T-helper 2 cell treated with Interferon-gamma antibody and Interleukin-4, amounts not matched to agents 100 ng/mL and 5 ng/mL, for 36 hours (primary cell): ENCODE measurements around the gene LAMA1. TPM values are rescaled to one million over a fixed set of nuclear protein-coding genes. Genes with fewer than 3 reads are reported as not detected.

ENCODE experiments used
- intact Hi-C: fragments of 100-400 bp; cut with micrococcal nuclease; formaldehyde crosslinking; loops from one replicate; pipeline ENCODE4 v1.15.1; 2023
- total RNA-seq: library from RNA; stranded (reverse); gene quantifications from 2 replicates; pipeline ENCODE4 v1.2.3, GENCODE V29; 2022

Gene LAMA1
- total RNA-seq, 1 donor from 2014 or later: not detected

- intact Hi-C loops: no loop called here
Observed at GRCh38 chr18:6917072-6917471, 200.5 kb downstream of the LAMA1 start.

- intact Hi-C loops: no loop called here
Observed at GRCh38 chr18:6901286-6901926, 216.2 kb downstream of the LAMA1 start.

GRCh38 chr18:6891788-6892187 lies 225.8 kb downstream of the LAMA1 start:
- intact Hi-C loops: no loop called here

Other genes with a start within 250 kb of the LAMA1 start
- not detected in 2 replicates for gene LRRC30, start 113.3 kb upstream of the LAMA1 start, total RNA-seq